IPS DF 4.7 (cell line): ENCODE measurements around the gene FGA.

Source experiments
- DNase-seq: peaks from one replicate; pipeline ENCODE4 v3.0.0-alpha.2; 2013; ENCODE audit warnings: low spot score; ENCODE audit errors: extremely low read depth

The FGA gene

DNA sequence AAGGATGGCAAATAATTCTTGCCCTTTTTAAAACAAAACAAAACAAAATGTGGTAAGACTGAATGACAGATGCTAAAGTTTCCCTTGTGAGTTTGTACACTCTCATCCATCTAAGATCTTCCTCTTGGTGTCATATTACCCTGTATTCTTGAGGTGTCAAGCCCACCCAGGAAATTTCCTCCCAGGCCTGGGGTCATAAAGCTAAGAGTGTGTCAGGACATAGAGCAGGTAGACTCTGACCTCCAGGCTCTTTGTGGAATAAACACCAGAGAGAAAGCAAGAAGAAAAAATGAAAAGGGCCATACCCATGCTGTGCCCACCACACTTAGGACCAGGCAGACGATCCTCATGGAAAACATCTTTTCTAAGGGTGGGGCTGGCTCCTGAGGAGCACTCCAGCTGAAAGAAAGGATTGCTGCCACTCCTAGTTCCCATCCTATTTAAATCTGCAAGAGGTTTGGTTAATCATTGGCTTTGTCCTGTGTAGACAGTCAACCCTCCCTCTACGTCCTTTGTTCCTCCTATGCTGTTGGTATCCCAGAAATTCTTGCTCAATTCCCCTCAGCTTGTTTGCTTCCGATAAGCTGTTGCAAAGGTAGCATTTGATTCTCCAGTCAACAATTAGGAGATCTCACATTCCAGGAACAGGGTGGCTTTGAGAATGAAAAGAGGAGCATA is at the start of gene FGA:
Gene FGA, minus strand, starts transcription at position 414 of the 678 bp plus-strand sequence. Its CDS starts 55 bp downstream, at position 359.
- no peak for DNase-seq

- DNase-seq, result no peak
Observed at GRCh38 chr4:154634058-154634457, 43.5 kb upstream of the FGA start.

DNA sequence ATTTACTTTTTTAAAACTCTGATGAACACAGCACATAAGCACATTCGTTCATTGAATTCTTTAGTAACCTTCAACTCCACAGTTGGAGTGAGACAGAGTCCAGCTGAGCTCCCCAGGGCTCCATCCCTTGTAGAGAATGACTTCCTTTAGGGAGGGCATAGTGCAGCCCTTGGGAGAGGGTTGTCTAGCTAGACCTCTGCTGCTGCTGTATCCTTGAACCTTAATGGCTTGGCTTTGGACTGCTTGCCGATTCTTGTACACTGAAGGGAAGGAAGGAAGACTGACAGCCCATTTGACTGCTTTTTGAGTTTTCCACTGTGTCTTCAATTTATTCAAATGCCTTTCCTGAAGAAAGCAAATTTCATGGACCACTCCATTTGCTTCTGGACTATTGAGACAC is 41.3 kb upstream of the FGA start:
- no peak for DNase-seq

- DNase-seq, result no peak
Observed at GRCh38 chr4:154630324-154630723, 39.8 kb upstream of the FGA start.

DNA sequence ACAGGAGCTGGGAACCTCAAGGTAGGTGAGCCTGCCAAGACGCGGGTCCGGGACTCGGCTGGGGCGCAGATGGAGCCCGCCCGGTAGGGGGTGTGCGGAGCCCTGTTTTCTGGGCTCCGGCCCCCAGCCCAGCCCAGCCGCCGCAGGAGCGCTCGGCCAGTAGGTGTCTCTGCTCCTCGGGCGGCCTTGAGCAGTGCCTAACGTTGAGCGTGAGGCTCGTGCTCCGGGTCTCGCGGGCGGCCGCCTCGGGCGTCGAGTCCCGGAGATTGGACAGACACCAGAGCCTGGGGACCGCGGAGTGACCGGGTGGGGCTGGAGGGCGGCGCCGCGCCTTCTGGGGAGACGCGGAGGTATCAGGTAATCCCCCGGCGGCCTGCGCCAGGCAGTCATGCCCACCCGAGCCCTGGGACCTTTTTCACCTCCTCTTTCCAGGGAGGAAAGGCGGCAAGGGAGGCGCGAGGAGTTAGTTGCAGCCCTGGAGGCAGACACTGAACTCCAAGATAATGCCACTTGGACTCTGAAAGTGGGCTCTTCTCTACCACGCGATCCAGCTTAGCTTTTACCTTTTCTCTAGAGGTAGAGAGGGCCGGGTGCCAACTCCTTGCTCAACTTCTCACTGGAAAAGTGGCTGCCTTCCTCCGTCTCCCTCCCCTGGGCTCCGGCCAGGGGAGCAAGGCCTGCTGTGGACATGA is 36.4 kb upstream of the FGA start:
- DNase-seq, result no peak

GRCh38 chr4:154625971-154626370 is 35.4 kb upstream of the FGA start:
- DNase-seq, result no peak

GRCh38 chr4:154623995-154624394 is 33.5 kb upstream of the FGA start:
- no peak for DNase-seq

- DNase-seq, result no peak
Observed at GRCh38 chr4:154623436-154623835, 32.9 kb upstream of the FGA start.

DNA sequence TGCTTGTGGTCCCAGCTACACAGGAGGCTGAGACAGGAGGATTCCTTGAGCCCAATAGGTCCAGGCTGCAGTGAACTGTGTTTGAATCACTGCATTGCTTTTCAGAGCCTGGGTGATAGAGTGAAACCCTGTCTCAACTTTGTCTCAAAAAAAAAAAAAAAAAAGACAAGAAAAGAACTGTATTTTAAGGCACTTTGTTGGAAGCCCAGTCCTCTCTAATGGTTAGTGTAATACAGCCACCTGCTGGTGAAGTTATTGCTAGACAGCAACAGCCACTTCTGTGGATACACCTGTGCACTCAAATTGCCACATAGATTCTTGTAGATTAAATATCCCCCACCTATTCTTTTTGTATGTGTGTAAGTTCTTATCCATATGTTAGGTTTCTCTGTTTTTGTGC is 32.1 kb upstream of the FGA start:
- DNase-seq, result no peak

GRCh38 chr4:154620111-154620510 is 29.6 kb upstream of the FGA start:
- DNase-seq, result no peak

GRCh38 chr4:154618708-154619315 is 28.3 kb upstream of the FGA start:
- no peak for DNase-seq

DNA sequence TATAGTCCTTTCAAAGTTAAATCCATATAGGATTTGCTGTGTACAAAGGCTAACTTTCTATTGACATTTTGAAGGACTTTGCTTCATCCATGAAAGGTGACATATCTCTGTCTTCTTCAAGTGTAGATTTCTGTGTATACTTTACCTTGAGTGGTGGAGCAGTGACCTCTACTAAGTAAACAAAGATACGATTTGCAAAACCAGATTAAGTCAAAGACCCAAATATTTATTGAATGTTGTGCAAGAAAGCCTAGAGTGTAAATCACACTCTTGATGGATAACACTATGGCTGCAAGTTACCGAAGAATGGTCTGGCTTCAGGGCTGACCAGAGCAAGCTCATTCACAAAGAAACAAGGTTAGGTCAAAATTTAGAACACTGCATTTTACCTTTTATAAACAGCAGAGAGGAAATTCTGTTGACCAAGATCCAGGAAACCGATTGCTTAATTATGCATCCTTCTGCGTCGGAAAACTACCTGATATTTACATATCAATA is 27.3 kb upstream of the FGA start:
- no peak for DNase-seq

DNA sequence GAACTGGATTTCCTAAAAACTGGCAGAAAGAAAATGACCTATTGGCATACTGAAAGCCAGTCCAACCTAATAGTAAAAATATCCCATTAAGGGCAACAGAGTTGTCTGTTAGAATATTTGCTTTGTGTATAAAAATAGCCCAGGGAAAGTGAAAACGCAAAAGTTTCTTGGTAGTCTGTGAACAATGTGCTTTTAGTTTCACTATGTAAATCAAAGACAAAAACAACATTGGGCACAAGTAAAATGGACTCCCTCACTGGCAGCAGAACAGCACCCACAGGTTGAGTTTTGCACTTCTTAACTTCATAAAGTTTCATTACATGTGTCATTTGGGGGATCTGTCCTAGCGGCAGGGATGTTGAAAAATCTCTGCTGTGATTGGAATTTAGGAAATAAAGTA is 26.2 kb upstream of the FGA start:
- DNase-seq, result no peak

DNA sequence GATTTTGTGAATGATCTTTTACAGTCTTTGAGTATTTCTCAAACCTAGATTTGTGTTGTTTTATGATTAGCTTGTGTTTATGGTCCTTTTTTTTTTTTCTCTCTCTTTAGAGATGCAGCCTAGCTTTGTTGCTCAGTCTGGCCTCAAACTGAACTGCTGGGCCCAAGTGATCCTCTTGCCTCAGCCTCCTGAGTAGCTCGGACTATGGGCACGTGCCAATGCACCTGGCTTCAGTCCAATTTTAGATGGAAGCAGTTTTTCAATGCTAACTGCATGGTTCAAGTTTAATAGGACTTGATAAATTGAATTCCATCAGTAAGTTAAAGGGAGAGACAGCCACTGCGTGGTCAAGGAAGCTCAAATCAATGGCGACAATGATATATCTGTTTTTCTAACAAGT is 25.7 kb upstream of the FGA start:
- DNase-seq, result no peak

DNA sequence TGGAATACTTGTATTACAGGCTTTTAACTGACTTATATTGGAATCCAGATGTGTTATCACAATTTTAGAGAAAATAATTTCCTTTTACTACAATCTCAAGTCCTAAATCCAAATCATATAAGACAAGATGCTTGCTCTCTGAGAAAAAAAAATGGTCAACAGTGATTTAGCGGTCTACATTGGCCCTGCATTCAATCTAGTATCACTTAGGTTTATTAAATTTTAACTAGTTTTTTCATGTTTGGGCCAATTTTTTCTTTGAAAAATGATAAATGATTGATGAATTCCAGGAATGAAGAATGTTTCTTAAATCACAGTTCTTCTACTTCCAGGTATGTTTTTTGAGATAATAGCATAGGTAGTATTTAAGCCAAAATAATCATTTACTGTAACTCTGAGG is 24.7 kb upstream of the FGA start:
- no peak for DNase-seq

DNA sequence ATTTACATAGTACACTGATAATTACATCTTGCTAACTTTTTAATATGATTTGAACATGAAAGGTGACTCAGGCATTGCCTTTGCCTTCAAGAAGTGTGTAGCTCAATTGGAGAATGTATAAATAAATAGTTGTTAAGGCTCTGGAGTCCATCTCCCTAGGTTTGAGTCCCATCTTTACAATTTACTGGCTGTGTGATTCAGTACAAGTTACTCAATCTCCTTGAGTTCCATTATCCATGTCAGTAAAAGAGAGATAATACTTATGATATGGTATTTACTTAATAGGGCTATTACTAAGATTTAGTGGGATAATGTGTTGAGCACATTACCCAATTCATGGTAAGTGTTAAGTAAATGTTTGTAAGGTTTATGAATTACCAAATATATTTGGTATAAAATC is 23.8 kb upstream of the FGA start:
- DNase-seq, result no peak

- DNase-seq, result no peak
Observed at GRCh38 chr4:154612472-154613414, 22.2 kb upstream of the FGA start, which contains the start of gene FGG. TSS of gene FGG (minus strand) at chr4:154612656. CDS start at chr4:154612609, 47 bp downstream.

DNA sequence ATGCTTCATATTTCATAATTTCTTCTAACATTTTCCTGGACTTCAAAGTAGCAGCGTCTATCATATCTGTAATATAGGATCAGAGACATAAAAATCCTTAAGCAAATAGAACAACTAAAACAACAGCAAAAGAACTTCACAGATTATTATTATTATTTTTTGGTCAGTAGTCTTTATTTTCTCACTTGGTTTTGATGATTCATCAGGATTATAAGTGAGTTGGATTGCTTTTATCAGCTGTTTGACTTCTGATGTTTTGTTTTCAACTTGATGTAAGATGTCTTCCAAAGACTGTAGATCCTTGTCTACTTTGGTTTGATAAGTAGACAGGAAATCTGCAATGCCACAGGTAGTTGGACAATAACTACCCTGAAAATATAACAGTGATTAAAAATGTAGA is 21.3 kb upstream of the FGA start:
- DNase-seq, result no peak

DNA sequence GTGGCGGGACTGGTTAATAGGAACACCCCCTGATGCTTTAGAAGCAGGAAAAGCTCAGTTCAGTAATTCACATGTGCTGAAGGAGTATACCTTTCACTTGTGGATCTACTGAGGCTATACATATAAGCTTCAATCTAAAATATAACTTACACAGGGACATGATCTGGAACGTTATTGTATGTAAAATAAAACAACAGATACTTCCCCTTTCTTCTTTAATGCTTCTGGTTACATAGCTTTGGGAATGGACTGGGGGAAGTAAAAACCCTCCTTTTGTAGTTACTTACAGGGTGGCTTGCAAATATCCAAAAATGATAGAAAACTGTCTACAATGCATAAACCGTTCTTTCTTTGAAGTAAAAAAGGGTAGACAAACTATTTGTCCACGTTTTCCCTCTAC is 20.0 kb upstream of the FGA start:
- DNase-seq, result no peak

DNA sequence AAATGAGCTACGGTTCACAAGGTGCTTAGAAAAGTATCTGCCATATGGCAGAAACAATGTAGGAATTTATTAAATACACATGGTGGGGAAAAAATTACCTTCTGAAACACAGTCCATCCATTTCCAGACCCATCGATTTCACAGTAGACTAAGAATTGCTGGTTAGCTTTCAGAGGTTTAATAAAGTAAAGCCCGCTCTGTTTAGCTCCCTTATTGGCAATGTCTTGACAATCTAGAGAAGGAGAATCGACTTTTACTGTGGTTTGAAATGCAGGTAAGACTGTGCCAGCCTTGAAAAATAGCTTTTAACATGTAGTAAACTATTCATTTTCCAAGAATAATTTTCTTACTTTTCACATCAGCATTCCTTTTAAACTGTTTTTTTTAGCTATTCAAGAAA is 19.0 kb upstream of the FGA start:
- DNase-seq, result no peak
